ENCODE results near the gene C5AR1. TPM values are rescaled to one million over a fixed set of nuclear protein-coding genes. Genes with fewer than 3 reads are reported as not detected.
A peak's percentile ranks its signal among the peaks of the same experiment; 100 is the strongest.

The C5AR1 gene
- total RNA-seq, 1 donor from 2014 or later, result 3.9 TPM

DNA sequence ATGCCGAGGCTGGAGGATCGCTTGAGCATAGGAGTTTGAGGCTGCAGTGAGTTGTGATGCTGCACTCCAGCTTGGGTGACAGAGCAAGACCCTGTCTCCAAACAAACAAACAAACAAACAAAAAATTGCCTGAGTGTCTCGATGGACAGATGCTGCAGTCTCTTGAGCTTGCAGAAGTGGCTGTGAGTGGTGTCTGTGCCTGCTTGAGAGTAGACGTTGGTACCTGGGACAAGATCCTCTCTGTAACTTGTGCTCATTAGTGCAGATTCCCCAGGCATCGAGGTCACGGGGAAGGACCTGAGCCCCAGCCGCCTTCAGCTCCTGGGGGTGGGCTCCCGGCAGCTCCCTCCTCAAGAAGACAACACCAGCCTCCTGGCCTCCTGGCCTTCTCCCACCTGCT lies 13.7 kb downstream of the C5AR1 start:
- Histone ChIP-seq H3K4me1 (no peaks in the 10 kb centered on the region), H3K36me3 (no peaks in the 10 kb centered on the region), H3K4me3 (peak overlapping the region; percentile 14), H3K9me3 (replicated peaks) (peaks cover 4% of the 10 kb centered on the region), H3K27ac (replicated peaks) (peak overlapping the region; percentile 40), H3K27me3 (ENCODE audit: low read depth) (peaks cover 88% of the 10 kb centered on the region)
- no peak for DNase-seq
- TF ChIP-seq, protein P1, sequence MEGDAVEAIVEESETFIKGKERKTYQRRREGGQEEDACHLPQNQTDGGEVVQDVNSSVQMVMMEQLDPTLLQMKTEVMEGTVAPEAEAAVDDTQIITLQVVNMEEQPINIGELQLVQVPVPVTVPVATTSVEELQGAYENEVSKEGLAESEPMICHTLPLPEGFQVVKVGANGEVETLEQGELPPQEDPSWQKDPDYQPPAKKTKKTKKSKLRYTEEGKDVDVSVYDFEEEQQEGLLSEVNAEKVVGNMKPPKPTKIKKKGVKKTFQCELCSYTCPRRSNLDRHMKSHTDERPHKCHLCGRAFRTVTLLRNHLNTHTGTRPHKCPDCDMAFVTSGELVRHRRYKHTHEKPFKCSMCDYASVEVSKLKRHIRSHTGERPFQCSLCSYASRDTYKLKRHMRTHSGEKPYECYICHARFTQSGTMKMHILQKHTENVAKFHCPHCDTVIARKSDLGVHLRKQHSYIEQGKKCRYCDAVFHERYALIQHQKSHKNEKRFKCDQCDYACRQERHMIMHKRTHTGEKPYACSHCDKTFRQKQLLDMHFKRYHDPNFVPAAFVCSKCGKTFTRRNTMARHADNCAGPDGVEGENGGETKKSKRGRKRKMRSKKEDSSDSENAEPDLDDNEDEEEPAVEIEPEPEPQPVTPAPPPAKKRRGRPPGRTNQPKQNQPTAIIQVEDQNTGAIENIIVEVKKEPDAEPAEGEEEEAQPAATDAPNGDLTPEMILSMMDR (IDR thresholded peaks at IDR 0.05; ENCODE audit: borderline replicate concordance), result no peak
- intact Hi-C loops (cut with micrococcal nuclease), result no loop called here

DNA sequence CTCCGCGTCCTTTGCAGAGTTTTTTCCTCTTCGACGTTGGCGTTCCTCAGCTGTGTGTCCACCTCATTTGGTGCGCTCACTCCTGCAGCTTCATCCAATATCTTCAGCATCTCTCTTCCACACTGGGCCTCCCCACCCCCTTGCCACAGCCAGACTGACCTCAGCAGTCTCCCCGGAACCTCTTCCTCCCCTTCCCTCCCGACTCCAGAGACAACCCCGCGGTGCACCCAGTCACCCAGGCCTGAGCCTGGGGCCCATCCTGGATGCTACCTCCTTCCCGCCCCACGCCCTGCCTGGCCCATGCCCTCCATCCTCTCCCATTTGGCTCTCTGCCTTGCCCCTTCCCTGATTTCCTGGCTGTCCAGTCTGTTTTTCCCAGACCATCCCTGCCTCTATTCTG lies 14.2 kb downstream of the C5AR1 start:
- Histone ChIP-seq H3K36me3 (no peaks in the 10 kb centered on the region), H3K4me3 (peak overlapping the region; percentile 14), H3K4me1 (no peaks in the 10 kb centered on the region), H3K27me3 (ENCODE audit: low read depth) (peaks cover 83% of the 10 kb centered on the region), H3K27ac (replicated peaks) (peak overlapping the region; percentile 40), H3K9me3 (replicated peaks) (peaks cover 4% of the 10 kb centered on the region)
- no peak for DNase-seq
- TF ChIP-seq, protein P1 (IDR thresholded peaks at IDR 0.05; ENCODE audit: borderline replicate concordance), result no peak
- intact Hi-C loops (cut with micrococcal nuclease), result no loop called here

GRCh38 chr19:47324502-47324901 lies 14.8 kb downstream of the C5AR1 start:
- Histone ChIP-seq H3K9me3 (replicated peaks) (peaks cover 4% of the 10 kb centered on the region), H3K27ac (replicated peaks) (peak overlapping the region; percentile 40), H3K4me1 (no peaks in the 10 kb centered on the region), H3K36me3 (no peaks in the 10 kb centered on the region), H3K4me3 (no peak overlapping the region), H3K27me3 (ENCODE audit: low read depth) (peaks cover 77% of the 10 kb centered on the region)
- intact Hi-C loops (cut with micrococcal nuclease), result no loop called here
- TF ChIP-seq, protein P1 (IDR thresholded peaks at IDR 0.05; ENCODE audit: borderline replicate concordance), result no peak
- DNase-seq, result peak; percentile 41

DNA sequence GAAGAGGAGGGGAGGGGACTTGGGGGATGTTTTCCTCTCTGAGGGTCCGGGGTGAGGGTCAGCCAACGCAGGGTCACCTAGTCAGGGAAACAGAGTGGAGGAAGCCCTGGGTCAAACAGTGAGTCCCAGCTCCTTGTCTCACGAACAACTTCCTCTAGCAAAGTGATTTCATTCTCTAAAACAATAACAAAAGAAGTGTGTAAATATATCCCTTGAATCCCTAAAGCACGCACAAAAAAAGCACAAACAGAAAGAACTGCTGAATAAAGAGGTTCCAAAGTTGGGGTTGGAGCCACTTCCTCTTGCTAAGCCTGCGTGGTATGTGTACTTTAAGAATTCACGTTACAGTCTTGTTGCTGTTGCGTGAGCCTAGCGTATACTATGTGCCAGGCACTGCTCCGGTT lies 20.8 kb downstream of the C5AR1 start:
- Histone ChIP-seq H3K4me1 (no peaks in the 10 kb centered on the region), H3K36me3 (no peaks in the 10 kb centered on the region), H3K27ac (replicated peaks) (peak overlapping the region; percentile 67), H3K27me3 (ENCODE audit: low read depth) (peaks cover 51% of the 10 kb centered on the region), H3K4me3 (peak overlapping the region; percentile 41), H3K9me3 (replicated peaks) (no peaks in the 10 kb centered on the region)
- intact Hi-C loops (cut with micrococcal nuclease), result no loop called here
- no peak for DNase-seq
- TF ChIP-seq, protein P1 (IDR thresholded peaks at IDR 0.05; ENCODE audit: borderline replicate concordance), result no peak

- H3K4me3 ChIP-seq, result no peak overlapping the region
- no peaks in the 10 kb centered on the region for H3K9me3 ChIP-seq (replicated peaks)
- peak overlapping the region; percentile 5 for H3K27ac ChIP-seq (replicated peaks)
- H3K36me3 ChIP-seq, result no peaks in the 10 kb centered on the region
- DNase-seq, result no peak
- no peaks in the 10 kb centered on the region for H3K4me1 ChIP-seq
- intact Hi-C loops (cut with micrococcal nuclease), result no loop called here
- H3K27me3 ChIP-seq (ENCODE audit: low read depth), result peaks cover 40% of the 10 kb centered on the region
- TF ChIP-seq, protein P1 (IDR thresholded peaks at IDR 0.05; ENCODE audit: borderline replicate concordance), result no peak
Measured at GRCh38 chr19:47331490-47331889, 21.8 kb downstream of the C5AR1 start.

Data from left ventricle myocardium inferior (tissue), 1 donor.